ENCODE data around the gene ACTN1.

Gene ACTN1

DNA sequence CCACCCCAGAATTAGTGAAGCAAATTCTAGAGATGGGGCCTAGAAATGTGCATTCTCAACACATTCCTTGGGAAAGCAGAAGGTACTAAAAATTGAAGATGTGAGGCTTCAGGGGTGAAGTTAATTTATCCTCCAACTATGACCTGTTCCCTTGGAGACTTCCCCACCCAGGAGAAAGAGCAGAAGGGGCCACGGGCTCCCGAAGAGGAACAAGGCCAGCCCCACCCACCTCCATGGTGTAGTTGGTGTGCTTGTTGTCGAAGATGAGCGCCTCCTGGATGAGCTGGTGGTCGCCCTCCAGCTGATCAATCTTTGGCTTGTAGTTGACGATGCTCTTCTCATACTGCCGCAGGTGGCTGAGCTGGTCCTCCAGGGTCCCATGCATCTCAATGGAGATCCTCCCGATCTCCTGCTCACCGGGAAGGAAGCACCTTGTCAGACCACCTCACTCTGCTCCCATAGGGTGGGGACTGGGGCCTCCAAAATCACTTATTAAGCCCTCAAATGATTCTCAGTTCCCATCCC is 98.5 kb downstream of the ACTN1 start:
- H3K4me2 ChIP-seq (ENCODE audit: low read length): no peak overlapping the region
- H3K27me3 ChIP-seq (ENCODE audit: low read depth, low read length): no peaks in the 10 kb centered on the region
- no peaks in the 10 kb centered on the region for H3K79me2 ChIP-seq (ENCODE audit: low read length)
- no peak overlapping the region for H3K4me3 ChIP-seq (ENCODE audit: low read length)
- H2AFZ ChIP-seq (ENCODE audit: low read depth, low read length): no peak overlapping the region
- H3K4me1 ChIP-seq (ENCODE audit: low read length): no peaks in the 10 kb centered on the region
- H3K9me3 ChIP-seq (ENCODE audit: insufficient read depth, low read length): no peaks in the 10 kb centered on the region
- TF ChIP-seq, protein P1, sequence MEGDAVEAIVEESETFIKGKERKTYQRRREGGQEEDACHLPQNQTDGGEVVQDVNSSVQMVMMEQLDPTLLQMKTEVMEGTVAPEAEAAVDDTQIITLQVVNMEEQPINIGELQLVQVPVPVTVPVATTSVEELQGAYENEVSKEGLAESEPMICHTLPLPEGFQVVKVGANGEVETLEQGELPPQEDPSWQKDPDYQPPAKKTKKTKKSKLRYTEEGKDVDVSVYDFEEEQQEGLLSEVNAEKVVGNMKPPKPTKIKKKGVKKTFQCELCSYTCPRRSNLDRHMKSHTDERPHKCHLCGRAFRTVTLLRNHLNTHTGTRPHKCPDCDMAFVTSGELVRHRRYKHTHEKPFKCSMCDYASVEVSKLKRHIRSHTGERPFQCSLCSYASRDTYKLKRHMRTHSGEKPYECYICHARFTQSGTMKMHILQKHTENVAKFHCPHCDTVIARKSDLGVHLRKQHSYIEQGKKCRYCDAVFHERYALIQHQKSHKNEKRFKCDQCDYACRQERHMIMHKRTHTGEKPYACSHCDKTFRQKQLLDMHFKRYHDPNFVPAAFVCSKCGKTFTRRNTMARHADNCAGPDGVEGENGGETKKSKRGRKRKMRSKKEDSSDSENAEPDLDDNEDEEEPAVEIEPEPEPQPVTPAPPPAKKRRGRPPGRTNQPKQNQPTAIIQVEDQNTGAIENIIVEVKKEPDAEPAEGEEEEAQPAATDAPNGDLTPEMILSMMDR (IDR thresholded peaks at IDR 0.05; ENCODE audit: low read depth, low read length): no peak
- no peak for TF ChIP-seq EZH2phosphoT487 (IDR thresholded peaks at IDR 0.05; ENCODE audit: low read depth)
- no peak overlapping the region for H3K27ac ChIP-seq (ENCODE audit: low read length)
- H4K20me1 ChIP-seq (ENCODE audit: insufficient read depth, low read length): no peaks in the 10 kb centered on the region
- no peaks in the 10 kb centered on the region for H3K36me3 ChIP-seq (replicated peaks; ENCODE audit: low read depth, low read length)
- no peak overlapping the region for H3K9ac ChIP-seq (ENCODE audit: low read length)

DNA sequence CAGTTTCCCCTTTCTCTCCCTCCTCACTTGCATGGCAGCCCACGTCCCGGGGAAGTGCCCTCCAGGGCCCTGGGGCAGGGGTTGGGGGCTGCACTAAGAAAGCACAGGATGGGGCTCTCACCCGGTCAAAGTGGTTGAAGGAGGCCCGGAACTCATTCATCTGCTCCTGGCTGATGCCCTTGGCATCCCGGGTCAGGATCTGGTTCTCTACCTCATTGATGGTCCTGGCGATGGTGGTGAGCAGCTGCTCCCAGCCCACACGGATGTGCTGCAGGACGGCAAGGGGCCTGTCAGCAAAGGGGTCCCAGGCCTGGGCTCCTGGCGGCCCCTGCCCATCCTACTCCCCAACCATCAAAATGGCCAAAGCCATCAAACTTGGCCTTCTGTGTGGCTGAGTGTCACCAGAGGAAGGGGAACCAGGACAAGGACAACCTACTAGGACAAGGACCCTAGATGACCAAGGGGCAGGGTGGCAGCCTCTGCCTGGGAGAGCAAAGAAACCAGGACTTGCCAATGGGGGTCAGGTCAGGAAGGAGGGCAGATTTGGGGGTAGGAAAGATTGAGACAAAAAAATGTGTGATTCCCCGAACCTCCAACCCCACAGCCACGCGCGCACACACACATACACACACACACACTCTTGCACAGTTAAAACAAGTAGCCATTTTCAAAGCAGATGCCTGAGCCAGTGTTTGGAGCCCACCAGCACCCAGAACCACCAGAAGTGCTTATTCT is 99.1 kb downstream of the ACTN1 start:
- Histone ChIP-seq H3K36me3 (replicated peaks; ENCODE audit: low read depth, low read length) (no peaks in the 10 kb centered on the region), H4K20me1 (ENCODE audit: insufficient read depth, low read length) (no peaks in the 10 kb centered on the region)

DNA sequence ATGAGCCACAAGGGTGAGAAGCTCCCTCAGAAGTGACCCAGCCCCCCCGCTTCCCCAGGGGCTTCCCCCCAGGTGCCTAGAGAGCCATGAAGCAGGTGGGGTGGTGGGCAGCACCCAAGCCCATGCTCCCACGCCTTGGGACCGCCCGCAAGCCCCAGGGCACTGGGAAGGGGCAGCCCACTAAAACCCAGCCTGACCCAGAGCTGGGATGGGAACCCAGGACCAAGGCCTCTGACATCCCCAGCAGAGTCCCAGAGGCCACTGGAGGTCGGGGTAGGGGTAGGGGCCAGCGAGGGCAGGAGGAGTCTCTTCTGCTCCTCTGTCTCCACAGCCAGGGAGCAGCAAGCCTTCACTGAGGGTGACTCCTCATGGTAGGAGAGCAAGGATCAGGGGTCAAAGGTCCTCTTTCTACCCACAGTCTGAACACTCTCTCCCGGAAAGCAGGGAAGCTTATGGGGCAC is 99.8 kb downstream of the ACTN1 start:
- no peak overlapping the region for H3K4me2 ChIP-seq (ENCODE audit: low read length)
- H4K20me1 ChIP-seq (ENCODE audit: insufficient read depth, low read length): no peaks in the 10 kb centered on the region
- no peak for TF ChIP-seq EZH2phosphoT487 (IDR thresholded peaks at IDR 0.05; ENCODE audit: low read depth)
- TF ChIP-seq, protein P1 (IDR thresholded peaks at IDR 0.05; ENCODE audit: low read depth, low read length): no peak
- no peak overlapping the region for H3K9ac ChIP-seq (ENCODE audit: low read length)
- H3K4me3 ChIP-seq (ENCODE audit: low read length): no peak overlapping the region
- no peaks in the 10 kb centered on the region for H3K4me1 ChIP-seq (ENCODE audit: low read length)
- H3K27ac ChIP-seq (ENCODE audit: low read length): no peak overlapping the region
- no peaks in the 10 kb centered on the region for H3K9me3 ChIP-seq (ENCODE audit: insufficient read depth, low read length)
- no peaks in the 10 kb centered on the region for H3K36me3 ChIP-seq (replicated peaks; ENCODE audit: low read depth, low read length)
- no peak overlapping the region for H2AFZ ChIP-seq (ENCODE audit: low read depth, low read length)
- no peaks in the 10 kb centered on the region for H3K27me3 ChIP-seq (ENCODE audit: low read depth, low read length)
- H3K79me2 ChIP-seq (ENCODE audit: low read length): no peaks in the 10 kb centered on the region

More for the DNA sequence above, 99.1 kb downstream of the ACTN1 start:
- Histone ChIP-seq H3K9ac (ENCODE audit: low read length) (no peak overlapping the region), H2AFZ (ENCODE audit: low read depth, low read length) (no peak overlapping the region), H3K79me2 (ENCODE audit: low read length) (no peaks in the 10 kb centered on the region), H3K4me2 (ENCODE audit: low read length) (no peak overlapping the region), H3K4me3 (ENCODE audit: low read length) (no peak overlapping the region), H3K4me1 (ENCODE audit: low read length) (no peaks in the 10 kb centered on the region), H3K27me3 (ENCODE audit: low read depth, low read length) (no peaks in the 10 kb centered on the region), H3K9me3 (ENCODE audit: insufficient read depth, low read length) (no peaks in the 10 kb centered on the region), H3K27ac (ENCODE audit: low read length) (no peak overlapping the region)
- TF ChIP-seq, protein P1 (IDR thresholded peaks at IDR 0.05; ENCODE audit: low read depth, low read length): no peak
- no peak for TF ChIP-seq EZH2phosphoT487 (IDR thresholded peaks at IDR 0.05; ENCODE audit: low read depth)

DNA sequence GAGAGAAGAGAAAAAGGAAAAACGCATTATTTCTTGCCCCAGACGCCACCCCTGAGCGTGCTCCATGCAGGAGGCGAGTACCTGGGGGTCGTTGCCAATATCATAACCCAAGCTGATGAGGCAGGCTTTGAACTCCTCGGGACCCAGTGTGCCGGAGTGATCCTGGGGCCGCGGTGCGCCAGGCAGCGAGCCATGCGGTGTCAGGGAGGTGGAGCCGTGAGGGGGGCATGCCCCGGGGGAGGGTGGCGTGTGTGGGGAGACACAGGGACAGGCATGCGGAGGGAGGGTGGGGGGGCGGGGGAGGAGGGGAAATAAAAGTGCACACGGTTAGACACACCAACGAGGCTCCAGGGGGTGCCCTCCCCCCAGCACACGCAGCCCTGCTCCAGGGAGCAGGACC is 100.2 kb downstream of the ACTN1 start:
- Histone ChIP-seq H2AFZ (ENCODE audit: low read depth, low read length) (no peak overlapping the region), H3K9ac (ENCODE audit: low read length) (no peak overlapping the region), H4K20me1 (ENCODE audit: insufficient read depth, low read length) (no peaks in the 10 kb centered on the region), H3K9me3 (ENCODE audit: insufficient read depth, low read length) (no peaks in the 10 kb centered on the region), H3K79me2 (ENCODE audit: low read length) (no peaks in the 10 kb centered on the region), H3K27ac (ENCODE audit: low read length) (no peak overlapping the region), H3K4me3 (ENCODE audit: low read length) (no peak overlapping the region), H3K27me3 (ENCODE audit: low read depth, low read length) (no peaks in the 10 kb centered on the region), H3K4me1 (ENCODE audit: low read length) (no peaks in the 10 kb centered on the region), H3K36me3 (replicated peaks; ENCODE audit: low read depth, low read length) (no peaks in the 10 kb centered on the region), H3K4me2 (ENCODE audit: low read length) (no peak overlapping the region)
- TF ChIP-seq, protein P1 (IDR thresholded peaks at IDR 0.05; ENCODE audit: low read depth, low read length): no peak
- TF ChIP-seq EZH2phosphoT487 (IDR thresholded peaks at IDR 0.05; ENCODE audit: low read depth): no peak
